ENCODE measurements around the gene SLC24A3.

SLC24A3 gene

DNA sequence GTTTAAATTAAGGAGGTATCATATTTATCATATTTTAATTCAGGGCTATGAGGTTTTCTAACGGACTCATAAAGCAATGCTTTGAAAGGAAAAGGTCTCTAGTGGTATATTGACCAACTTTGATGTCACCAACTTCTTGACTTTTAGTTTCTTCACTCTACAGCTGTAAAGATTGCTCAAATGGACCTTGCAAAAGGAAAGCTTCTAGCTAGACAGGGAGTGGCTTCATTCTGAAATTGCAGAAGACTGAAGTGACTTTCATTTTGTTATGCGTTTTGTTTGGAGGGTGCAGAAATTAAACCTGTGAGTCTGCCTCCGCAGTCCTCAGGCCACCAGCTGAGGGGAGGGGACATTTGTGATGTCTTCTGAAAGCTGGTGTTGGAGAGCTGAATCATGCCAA lies 95.7 kb downstream of the SLC24A3 start:
- TF ChIP-seq, protein P1, sequence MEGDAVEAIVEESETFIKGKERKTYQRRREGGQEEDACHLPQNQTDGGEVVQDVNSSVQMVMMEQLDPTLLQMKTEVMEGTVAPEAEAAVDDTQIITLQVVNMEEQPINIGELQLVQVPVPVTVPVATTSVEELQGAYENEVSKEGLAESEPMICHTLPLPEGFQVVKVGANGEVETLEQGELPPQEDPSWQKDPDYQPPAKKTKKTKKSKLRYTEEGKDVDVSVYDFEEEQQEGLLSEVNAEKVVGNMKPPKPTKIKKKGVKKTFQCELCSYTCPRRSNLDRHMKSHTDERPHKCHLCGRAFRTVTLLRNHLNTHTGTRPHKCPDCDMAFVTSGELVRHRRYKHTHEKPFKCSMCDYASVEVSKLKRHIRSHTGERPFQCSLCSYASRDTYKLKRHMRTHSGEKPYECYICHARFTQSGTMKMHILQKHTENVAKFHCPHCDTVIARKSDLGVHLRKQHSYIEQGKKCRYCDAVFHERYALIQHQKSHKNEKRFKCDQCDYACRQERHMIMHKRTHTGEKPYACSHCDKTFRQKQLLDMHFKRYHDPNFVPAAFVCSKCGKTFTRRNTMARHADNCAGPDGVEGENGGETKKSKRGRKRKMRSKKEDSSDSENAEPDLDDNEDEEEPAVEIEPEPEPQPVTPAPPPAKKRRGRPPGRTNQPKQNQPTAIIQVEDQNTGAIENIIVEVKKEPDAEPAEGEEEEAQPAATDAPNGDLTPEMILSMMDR (IDR thresholded peaks at IDR 0.05; ENCODE audit: low read depth, low read length, missing control alignments): no peak
- no peak for DNase-seq (ENCODE audit: extremely low read depth, low read depth)
- H3K4me3 ChIP-seq (replicated peaks; ENCODE audit: low read depth, low read length): no peak overlapping the region

GRCh38 chr20:19310541-19310940 lies 98.1 kb downstream of the SLC24A3 start:
- DNase-seq (ENCODE audit: extremely low read depth, low read depth): no peak
- no peak overlapping the region for H3K4me3 ChIP-seq (replicated peaks; ENCODE audit: low read depth, low read length)
- TF ChIP-seq, protein P1 (IDR thresholded peaks at IDR 0.05; ENCODE audit: low read depth, low read length, missing control alignments): no peak

DNA sequence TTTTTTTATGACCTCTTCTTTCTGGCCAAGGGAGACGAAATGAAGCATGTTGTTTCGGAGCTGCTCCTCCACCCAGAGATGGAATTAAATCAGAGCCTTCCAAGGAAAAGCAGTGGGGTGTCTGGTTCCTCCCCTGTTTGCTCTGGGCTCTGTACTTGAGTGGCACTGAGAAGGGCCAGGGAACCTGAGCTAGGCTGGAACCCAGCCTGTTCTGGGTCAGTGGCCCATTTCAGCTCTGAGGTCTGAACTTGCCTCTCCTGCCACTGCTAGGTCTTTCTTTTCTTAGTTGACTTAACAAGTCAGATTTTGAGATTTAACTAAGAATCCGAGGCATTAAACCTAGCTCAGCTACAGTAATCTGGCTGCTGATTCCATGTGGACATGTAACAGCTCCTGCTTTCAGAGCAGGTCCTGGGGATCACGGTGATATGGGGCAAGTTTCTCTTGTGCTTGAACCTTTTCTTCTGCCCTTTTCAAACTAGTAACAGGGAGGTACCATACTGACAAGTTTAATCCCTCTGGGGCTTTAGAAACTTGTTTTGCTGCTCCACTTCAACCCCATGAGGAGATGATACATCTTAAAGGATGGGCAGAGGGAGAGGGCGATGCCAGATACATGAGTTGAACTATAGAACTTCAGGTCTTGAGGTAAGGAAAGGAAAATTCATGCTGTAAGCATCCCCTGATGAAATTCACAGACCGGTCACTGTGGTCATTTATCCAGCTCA lies 101.1 kb downstream of the SLC24A3 start:
- DNase-seq (ENCODE audit: extremely low read depth, low read depth): no peak
- TF ChIP-seq, protein P1 (IDR thresholded peaks at IDR 0.05; ENCODE audit: low read depth, low read length, missing control alignments): no peak
- H3K4me3 ChIP-seq (replicated peaks; ENCODE audit: low read depth, low read length): no peak overlapping the region

DNA sequence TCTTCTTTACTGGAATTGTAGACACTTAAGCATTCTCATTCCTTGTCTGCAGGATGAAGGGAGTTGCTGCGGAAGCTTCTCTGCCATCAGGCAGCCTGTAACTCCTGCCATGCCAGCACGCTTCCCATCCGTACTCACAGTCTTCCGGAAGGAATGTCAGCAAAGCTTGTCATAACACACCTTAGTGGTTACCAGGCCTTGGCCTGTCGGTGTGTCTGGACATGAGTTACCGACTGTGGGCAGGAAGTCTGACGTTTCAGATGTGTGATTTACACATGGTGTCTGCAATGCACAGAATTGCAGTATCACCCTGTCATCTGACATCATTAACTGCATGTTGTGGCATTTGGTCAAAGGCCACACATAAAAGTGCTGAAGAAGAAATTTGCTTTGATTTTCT lies 102.2 kb downstream of the SLC24A3 start:
- no peak overlapping the region for H3K4me3 ChIP-seq (replicated peaks; ENCODE audit: low read depth, low read length)
- TF ChIP-seq, protein P1 (IDR thresholded peaks at IDR 0.05; ENCODE audit: low read depth, low read length, missing control alignments): no peak
- no peak for DNase-seq (ENCODE audit: extremely low read depth, low read depth)

DNA sequence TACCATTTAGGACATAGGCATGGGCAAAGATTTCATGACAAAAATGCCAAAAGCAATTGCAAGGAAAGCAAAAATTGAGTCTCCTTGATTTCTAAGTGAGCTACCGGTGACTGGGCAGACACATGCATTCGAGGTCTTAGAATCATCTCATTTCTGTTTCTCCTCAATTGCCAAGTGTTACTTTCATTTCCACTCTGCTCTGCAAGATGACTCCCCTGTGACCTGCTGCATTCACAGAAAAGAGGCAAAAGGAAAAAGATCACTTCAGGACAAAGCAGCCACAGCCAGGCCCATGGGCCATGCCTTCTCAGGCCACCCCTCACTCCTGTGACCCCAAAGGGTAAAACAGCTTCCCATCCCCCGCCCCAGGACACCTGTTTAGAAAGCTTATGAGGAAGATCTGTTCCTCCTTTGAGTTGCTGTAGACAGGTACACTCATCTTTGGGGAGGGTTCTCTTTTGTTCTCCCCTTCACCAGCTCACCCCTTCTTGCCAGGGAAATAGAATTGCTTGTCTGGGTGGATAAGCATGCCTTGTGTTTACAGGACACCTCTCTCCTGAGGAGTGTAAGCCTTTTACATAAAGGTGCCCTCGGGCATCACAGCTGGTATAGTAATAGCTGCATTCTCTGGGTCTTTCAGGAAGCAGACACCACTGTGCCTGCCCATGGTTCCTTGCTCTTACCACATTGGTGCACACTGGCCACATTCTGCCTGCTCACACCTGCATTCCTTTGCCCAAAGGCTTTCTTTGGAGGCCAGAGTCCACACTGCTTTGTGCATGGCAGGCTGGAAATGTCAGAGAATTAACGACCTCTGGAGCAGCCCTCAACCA lies 105.0 kb downstream of the SLC24A3 start:
- no peak overlapping the region for H3K4me3 ChIP-seq (replicated peaks; ENCODE audit: low read depth, low read length)
- TF ChIP-seq, protein P1 (IDR thresholded peaks at IDR 0.05; ENCODE audit: low read depth, low read length, missing control alignments): no peak
- no peak for DNase-seq (ENCODE audit: extremely low read depth, low read depth)

- no peak for DNase-seq (ENCODE audit: extremely low read depth, low read depth)
- TF ChIP-seq, protein P1 (IDR thresholded peaks at IDR 0.05; ENCODE audit: low read depth, low read length, missing control alignments): no peak
- no peak overlapping the region for H3K4me3 ChIP-seq (replicated peaks; ENCODE audit: low read depth, low read length)
These were observed 106.2 kb downstream of the SLC24A3 start for GRCh38 chr20:19318610-19319009.
